ENCODE data around the gene POLR3F. TPM values are rescaled to one million over a fixed set of nuclear protein-coding genes. Genes with fewer than 3 reads are reported as not detected.
"Not testable (repeated sequence)": the region's sequence is repeated elsewhere in the genome, so short reads cannot be mapped to it uniquely, and the experiment has no call there.

Gene POLR3F
- total RNA-seq, 1 experiment from 2014 or later = 14.5 TPM

GRCh38 chr20:18497603-18498002 lies 30.4 kb downstream of the POLR3F start:
- in situ Hi-C loops (cut with HindIII; ENCODE audit: low sequenced_read_pairs) = no loop called here
- DNase-seq (ENCODE audit: low spot score) = no peak

- in situ Hi-C loops (cut with HindIII; ENCODE audit: low sequenced_read_pairs); DNase-seq (ENCODE audit: low spot score): not testable (repeated sequence)
These were observed 34.5 kb downstream of the POLR3F start for GRCh38 chr20:18501672-18502071.

DNA sequence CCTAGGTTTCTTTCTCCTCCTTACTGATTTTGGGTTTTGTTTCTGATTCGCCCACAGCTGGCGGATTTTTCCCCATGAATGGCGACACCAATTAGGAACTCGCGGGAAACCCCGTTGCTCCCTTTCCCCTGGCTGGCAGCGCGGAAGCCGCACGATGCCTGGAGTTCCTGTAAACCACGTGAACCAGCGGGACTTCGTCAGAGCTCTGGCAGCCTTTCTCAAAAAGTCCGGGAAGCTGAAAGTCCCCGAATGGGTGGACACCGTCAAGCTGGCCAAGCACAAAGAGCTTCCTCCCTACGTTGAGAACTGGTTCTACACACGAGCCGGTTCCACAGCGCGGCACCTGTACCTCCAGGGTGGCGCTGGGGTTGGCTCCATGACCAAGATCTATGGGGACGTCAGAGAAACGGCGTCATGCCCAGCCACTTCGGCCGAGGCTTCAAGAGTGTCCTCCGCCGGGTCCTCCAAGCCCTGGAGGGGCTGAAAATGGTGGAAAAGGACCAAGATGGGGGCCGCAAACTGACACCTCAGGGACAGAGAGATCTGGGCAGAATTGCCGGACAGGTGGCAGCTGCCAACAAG lies 37.4 kb downstream of the POLR3F start:
- in situ Hi-C loops (cut with HindIII; ENCODE audit: low sequenced_read_pairs) = no loop called here
- no peak for DNase-seq (ENCODE audit: low spot score)

- in situ Hi-C loops (cut with HindIII; ENCODE audit: low sequenced_read_pairs) = no loop called here
- DNase-seq (ENCODE audit: low spot score) = no peak
These were observed 39.6 kb downstream of the POLR3F start for GRCh38 chr20:18506744-18507143.

- DNase-seq (ENCODE audit: low spot score) = peak; percentile 99
- in situ Hi-C loops (cut with HindIII; ENCODE audit: low sequenced_read_pairs) = no loop called here
These were observed 40.3 kb downstream of the POLR3F start, which contains the start of gene SEC23B for GRCh38 chr20:18507218-18508191. Gene SEC23B, plus strand, starts transcription at chr20:18507940. Its CDS starts 2,896 bp downstream, at chr20:18510836.

DNA sequence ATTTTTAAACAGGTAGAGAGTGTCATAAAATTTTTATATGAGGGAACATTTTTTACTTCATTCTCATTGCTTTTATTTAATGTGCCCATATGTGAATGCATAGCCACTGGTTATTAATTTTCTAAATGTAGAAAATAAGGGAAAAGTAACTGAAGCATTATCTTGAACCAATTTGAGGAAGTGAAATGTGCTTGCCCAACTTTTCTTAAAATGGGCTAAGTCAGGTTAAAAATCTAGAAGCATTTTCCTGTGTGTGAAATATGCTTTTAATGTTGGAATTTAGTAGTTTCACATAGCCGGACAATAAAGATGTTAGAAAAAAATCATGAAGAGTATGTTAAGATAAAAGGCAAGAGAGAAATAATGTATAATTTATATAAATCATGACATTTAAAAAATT lies 44.4 kb downstream of the POLR3F start:
- DNase-seq (ENCODE audit: low spot score) = no peak
- in situ Hi-C loops (cut with HindIII; ENCODE audit: low sequenced_read_pairs) = no loop called here

DNA sequence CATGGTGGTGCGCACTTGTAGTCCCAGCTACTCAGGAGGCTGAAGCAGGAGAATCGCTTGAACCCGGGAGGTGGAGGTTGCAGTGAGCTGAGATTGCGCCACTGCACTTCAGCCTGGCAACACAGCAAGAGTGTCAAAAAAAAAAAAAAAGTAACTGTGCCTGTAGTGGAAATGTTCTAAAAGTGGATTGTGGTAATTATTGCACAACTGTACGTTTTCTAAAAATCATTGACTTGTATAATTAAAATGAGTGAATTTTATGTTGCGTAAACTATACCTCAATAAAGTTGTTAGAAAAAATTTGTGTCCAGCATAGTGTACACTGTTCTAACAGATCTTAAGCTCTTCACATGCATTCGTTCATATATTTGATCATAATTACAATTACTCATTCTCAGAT lies 46.0 kb downstream of the POLR3F start:
- in situ Hi-C loops (cut with HindIII; ENCODE audit: low sequenced_read_pairs) = no loop called here
- no peak for DNase-seq (ENCODE audit: low spot score)

- in situ Hi-C loops (cut with HindIII; ENCODE audit: low sequenced_read_pairs) = no loop called here
- DNase-seq (ENCODE audit: low spot score) = no peak
These were observed 46.9 kb downstream of the POLR3F start for GRCh38 chr20:18514127-18514526.

DNA sequence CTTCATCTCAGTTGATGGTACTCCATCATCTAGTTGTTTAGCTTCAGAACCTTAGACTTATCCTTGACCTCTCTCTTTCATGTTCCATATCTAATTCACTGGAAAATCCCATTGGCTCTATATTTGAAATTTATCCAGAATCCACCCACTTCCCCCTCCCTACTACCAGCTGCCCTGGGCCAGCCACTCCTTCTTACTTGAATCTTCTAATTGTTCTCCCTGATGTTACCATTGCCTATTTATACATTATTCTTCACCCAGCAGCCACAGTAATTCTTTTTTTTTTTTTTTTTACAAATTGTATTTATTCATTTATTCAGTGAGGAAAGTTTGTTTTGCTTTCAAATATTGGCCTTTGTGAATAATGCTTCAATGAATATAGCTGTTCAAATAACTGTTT lies 48.8 kb downstream of the POLR3F start:
- DNase-seq (ENCODE audit: low spot score) = no peak

GRCh38 chr20:18522066-18522465 lies 54.9 kb downstream of the POLR3F start:
- DNase-seq (ENCODE audit: low spot score); in situ Hi-C loops (cut with HindIII; ENCODE audit: low sequenced_read_pairs): not testable (repeated sequence)

More for the DNA sequence above, 48.8 kb downstream of the POLR3F start:
- in situ Hi-C loops (cut with HindIII; ENCODE audit: low sequenced_read_pairs) = no loop called here

DNA sequence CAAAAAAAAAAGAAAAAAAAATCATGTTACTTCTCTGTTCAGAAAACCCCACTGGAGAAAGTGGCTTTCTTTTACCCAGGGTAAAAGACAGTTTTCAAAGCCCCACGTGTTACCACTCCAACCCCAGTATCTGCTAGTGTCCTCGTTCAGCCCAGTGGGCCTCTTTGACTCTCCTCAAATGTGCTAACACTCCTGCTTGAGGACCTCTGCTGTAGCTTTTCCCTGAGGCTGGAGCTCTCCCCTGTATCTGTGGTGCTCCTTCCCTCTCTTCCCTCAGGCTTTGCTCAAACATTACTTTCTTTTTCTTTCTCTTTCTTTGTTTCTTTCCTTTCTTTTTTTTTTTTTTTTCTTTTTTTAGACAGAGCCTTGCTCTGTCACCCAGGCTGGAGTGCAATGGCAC lies 55.9 kb downstream of the POLR3F start:
- in situ Hi-C loops (cut with HindIII; ENCODE audit: low sequenced_read_pairs) = no loop called here
- no peak for DNase-seq (ENCODE audit: low spot score)

- in situ Hi-C loops (cut with HindIII; ENCODE audit: low sequenced_read_pairs) = no loop called here
- DNase-seq (ENCODE audit: low spot score) = no peak
These were observed 57.5 kb downstream of the POLR3F start for GRCh38 chr20:18524646-18525045.

DNA sequence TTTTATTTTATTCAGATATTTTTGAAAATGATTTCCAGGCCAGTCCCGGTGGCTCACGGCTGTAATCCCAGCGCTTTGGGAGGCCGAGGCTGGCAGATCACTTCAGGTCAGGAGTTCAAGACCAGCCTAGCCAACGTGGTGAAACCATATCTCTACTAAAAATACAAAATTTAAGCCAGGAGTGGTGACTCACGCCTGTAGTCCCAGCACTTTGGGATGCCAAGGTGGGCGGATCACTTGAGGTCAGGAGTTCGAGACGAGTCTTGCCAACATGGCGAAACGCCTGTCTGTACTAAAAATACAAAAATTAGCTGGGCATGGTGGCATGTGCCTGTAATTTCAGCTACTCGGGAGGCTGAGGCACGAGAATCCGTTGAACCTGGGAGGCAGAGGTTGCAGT lies 59.6 kb downstream of the POLR3F start:
- in situ Hi-C loops (cut with HindIII; ENCODE audit: low sequenced_read_pairs); DNase-seq (ENCODE audit: low spot score): not testable (repeated sequence)

- in situ Hi-C loops (cut with HindIII; ENCODE audit: low sequenced_read_pairs) = no loop called here
- DNase-seq (ENCODE audit: low spot score) = no peak
These were observed 60.1 kb downstream of the POLR3F start for GRCh38 chr20:18527339-18527738.

DNA sequence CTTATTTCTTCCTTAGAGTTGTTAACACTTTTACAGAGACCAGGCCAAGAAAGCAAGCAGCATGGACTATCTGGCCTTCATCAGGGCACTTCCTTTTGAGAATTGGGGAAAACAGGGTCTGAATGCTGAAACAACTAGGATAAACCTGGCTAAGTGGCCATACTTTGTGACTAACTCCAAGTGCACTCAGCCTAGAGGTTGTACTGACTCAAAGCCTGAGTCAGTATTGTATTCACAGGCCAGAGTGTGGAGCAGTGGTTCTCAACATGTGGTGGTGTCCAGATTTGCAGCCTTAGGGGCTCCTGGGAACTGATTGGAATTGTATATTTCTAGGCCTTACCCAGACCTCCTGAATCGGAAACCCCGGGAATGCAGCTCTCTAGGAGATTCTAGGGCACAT lies 60.6 kb downstream of the POLR3F start:
- no peak for DNase-seq (ENCODE audit: low spot score)

DNA sequence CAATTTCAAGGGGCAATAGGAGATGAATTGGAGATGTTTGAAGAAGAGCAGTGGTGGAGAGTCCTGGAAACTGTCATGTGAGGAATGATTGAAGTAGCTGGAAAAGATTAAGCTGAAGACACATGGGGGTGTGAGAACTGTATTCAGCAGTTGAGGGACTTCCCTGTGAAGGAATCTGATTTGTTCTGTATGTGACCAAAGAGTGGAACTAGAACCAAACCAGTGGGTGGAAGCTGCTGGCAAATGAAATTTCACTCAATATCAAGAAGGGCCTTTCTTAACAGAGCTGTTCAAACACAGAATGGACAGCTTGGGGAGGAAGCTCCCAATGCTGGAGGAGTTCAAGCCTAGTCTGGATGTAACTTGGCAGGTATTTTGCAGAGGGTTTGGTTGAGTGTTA lies 61.9 kb downstream of the POLR3F start:
- in situ Hi-C loops (cut with HindIII; ENCODE audit: low sequenced_read_pairs) = no loop called here
- no peak for DNase-seq (ENCODE audit: low spot score)

More for the DNA sequence above, 60.6 kb downstream of the POLR3F start:
- in situ Hi-C loops (cut with HindIII; ENCODE audit: low sequenced_read_pairs) = no loop called here

DNA sequence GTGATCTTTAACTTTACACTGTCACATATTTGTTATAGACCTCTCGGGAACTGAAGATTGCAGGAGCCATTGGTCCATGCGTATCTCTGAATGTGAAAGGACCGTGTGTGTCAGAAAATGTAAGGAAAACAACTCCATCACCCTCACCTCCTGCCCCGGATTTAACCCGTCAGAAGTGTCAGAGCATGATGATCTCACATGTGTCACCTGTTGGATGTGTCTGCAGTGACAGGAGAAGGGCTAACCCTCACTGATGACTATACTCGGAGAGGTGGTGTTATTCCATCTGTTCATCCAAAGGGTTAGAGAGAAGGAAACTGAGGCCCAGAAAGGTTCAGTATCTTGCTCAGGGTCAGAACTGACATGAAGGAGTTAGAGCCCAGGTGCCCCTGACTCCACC lies 65.4 kb downstream of the POLR3F start:
- no peak for DNase-seq (ENCODE audit: low spot score)
- in situ Hi-C loops (cut with HindIII; ENCODE audit: low sequenced_read_pairs) = no loop called here

DNA sequence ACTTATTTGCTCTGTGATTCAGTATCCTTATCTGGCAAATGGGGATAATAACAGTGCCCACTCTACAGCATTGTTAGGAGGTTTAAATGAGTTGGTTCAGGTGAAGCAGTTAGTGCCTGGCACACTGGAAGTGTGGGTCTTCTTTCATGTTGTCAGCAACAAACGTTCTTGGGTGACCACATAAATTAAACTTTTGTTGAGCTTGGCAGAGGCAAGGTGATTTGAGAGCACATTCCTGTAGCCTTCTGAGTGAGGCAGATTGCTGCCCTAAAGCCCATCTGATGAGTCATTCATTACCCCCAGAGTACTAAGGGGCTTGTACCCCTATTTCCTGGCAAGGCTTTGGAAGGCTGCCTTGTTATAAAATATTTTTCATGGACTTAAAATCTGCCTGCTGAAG lies 66.3 kb downstream of the POLR3F start:
- DNase-seq (ENCODE audit: low spot score) = no peak
- in situ Hi-C loops (cut with HindIII; ENCODE audit: low sequenced_read_pairs) = no loop called here

GRCh38 chr20:18533978-18534644 lies 66.9 kb downstream of the POLR3F start:
- no peak for DNase-seq (ENCODE audit: low spot score)
- in situ Hi-C loops (cut with HindIII; ENCODE audit: low sequenced_read_pairs) = no loop called here
